Measurements from ENCODE around the gene PRAMEF12. TPM values are rescaled to one million over a fixed set of nuclear protein-coding genes. Genes with fewer than 3 reads are reported as not detected.

PRAMEF12 gene
- total and polyA plus RNA-seq, 2 experiments from 2014 or later, result not detected

DNA sequence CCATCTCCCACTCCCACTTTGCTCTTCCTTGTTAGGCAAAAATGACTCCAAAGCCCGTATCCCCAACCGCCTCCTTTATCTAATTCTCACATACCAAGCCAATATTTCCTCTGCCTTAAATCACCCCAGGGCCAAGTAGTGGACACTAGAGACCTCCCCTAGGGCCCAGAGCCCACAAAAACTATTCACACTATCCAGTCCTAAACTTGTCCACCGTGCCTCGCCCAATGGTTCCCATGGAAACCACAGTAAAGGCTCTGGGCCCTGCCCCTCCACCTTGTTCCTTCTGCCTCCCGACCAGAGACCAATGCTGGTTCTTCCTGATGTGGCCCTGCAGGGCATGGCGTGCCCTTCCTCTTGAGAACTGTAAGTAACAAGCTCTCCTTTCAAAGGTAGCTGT is 15.7 kb upstream of the PRAMEF12 start:
- H3K4me1 ChIP-seq (ENCODE audit: insufficient read depth), result peaks cover 8% of the 10 kb centered on the region
- H3K36me3 ChIP-seq (replicated peaks; ENCODE audit: insufficient read depth, low read depth), result no peaks in the 10 kb centered on the region
- no peaks in the 10 kb centered on the region for H4K20me1 ChIP-seq (ENCODE audit: insufficient read depth, poor library complexity, severe bottlenecking)
- no peak overlapping the region for H2AFZ ChIP-seq
- H3K79me2 ChIP-seq, result no peaks in the 10 kb centered on the region
- WGBS (ENCODE audit: low lambda C conversion rate, missing lambda C conversion rate), result 86% methylated on average over 6 of the region's 6 CpGs
- H3K9me2 ChIP-seq (replicated peaks; ENCODE audit: insufficient read depth), result no peaks in the 10 kb centered on the region
- TF ChIP-seq, protein P1, sequence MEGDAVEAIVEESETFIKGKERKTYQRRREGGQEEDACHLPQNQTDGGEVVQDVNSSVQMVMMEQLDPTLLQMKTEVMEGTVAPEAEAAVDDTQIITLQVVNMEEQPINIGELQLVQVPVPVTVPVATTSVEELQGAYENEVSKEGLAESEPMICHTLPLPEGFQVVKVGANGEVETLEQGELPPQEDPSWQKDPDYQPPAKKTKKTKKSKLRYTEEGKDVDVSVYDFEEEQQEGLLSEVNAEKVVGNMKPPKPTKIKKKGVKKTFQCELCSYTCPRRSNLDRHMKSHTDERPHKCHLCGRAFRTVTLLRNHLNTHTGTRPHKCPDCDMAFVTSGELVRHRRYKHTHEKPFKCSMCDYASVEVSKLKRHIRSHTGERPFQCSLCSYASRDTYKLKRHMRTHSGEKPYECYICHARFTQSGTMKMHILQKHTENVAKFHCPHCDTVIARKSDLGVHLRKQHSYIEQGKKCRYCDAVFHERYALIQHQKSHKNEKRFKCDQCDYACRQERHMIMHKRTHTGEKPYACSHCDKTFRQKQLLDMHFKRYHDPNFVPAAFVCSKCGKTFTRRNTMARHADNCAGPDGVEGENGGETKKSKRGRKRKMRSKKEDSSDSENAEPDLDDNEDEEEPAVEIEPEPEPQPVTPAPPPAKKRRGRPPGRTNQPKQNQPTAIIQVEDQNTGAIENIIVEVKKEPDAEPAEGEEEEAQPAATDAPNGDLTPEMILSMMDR (IDR thresholded peaks at IDR 0.05; ENCODE audit: poor library complexity), result no peak
- TF ChIP-seq EZH2 (IDR thresholded peaks at IDR 0.05; ENCODE audit: borderline replicate concordance) (no peak), EZH2phosphoT487 (IDR thresholded peaks at IDR 0.05; ENCODE audit: low read depth, severe bottlenecking, unreplicated experiment) (no peak)
- no peak overlapping the region for H3K27ac ChIP-seq
- no peak overlapping the region for H3K4me3 ChIP-seq
- DNase-seq (ENCODE audit: low spot score), result no peak
- no peaks in the 10 kb centered on the region for H3K27me3 ChIP-seq
- no peaks in the 10 kb centered on the region for H3K9me3 ChIP-seq (ENCODE audit: low read depth)
- H3K4me2 ChIP-seq, result no peak overlapping the region

DNA sequence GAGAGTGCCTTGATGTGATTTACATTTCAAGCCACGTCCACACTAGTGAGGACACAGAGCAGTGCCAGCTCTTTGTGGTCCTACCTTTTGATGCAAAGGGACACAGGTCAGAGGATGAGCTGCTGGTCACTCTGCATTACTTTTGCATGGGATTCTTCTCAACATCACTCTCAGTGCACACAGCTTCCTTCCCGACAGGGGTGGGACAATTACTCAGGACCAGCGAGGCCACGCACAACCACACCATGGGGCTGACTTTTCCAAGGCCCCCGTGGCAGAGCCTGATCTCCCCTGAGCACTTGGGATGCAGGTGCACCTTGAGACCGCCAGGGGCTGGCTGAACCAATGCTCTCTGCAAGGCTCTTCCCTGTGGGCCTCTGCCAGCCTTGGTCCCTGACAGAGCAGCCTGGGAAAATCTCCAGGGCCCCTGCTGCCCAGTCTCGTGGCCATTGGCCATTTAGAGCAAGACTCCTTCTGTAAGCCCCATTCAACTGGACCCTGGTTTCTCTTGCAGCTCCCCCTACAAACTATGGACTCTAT is 13.2 kb upstream of the PRAMEF12 start:
- Histone ChIP-seq H4K20me1 (ENCODE audit: insufficient read depth, poor library complexity, severe bottlenecking) (no peaks in the 10 kb centered on the region), H3K4me3 (no peak overlapping the region), H2AFZ (no peak overlapping the region), H3K27ac (no peak overlapping the region), H3K79me2 (no peaks in the 10 kb centered on the region), H3K4me2 (no peak overlapping the region), H3K4me1 (ENCODE audit: insufficient read depth) (peaks cover 8% of the 10 kb centered on the region), H3K9me3 (ENCODE audit: low read depth) (no peaks in the 10 kb centered on the region), H3K27me3 (no peaks in the 10 kb centered on the region), H3K36me3 (replicated peaks; ENCODE audit: insufficient read depth, low read depth) (no peaks in the 10 kb centered on the region), H3K9me2 (replicated peaks; ENCODE audit: insufficient read depth) (no peaks in the 10 kb centered on the region)
- no peak for DNase-seq (ENCODE audit: low spot score)
- 66% methylated on average over 7 of the region's 7 CpGs for WGBS (ENCODE audit: low lambda C conversion rate, missing lambda C conversion rate)
- no peak for TF ChIP-seq EZH2 (IDR thresholded peaks at IDR 0.05; ENCODE audit: borderline replicate concordance)
- TF ChIP-seq, protein P1 (IDR thresholded peaks at IDR 0.05; ENCODE audit: poor library complexity), result no peak
- no peak for TF ChIP-seq EZH2phosphoT487 (IDR thresholded peaks at IDR 0.05; ENCODE audit: low read depth, severe bottlenecking, unreplicated experiment)

DNA sequence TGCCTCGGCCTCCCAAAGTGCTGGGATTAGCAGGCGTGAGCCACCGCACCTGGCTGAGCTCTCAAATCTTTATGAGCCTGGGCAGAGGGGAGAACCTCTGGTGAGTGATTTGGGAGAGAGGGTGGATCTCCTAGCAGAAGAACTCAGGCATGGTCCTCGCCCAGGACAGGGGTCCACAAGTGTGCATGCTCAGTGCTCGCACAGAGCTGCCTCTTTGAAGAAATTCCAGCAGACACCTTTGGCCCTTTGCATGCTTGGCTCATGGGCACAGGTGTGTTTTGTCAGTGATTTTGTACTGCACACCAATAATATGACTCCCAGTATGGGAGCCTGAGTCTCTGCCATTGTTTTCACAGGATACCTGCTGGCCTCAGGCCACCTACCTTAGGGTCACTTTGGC is 11.8 kb upstream of the PRAMEF12 start:
- 93% methylated on average over 5 of the region's 5 CpGs for WGBS (ENCODE audit: low lambda C conversion rate, missing lambda C conversion rate)
- DNase-seq (ENCODE audit: low spot score), result no peak
- Histone ChIP-seq H3K36me3 (replicated peaks; ENCODE audit: insufficient read depth, low read depth) (no peaks in the 10 kb centered on the region), H3K4me2 (no peak overlapping the region), H3K27ac (no peak overlapping the region), H3K79me2 (no peaks in the 10 kb centered on the region), H3K4me3 (no peak overlapping the region), H4K20me1 (ENCODE audit: insufficient read depth, poor library complexity, severe bottlenecking) (no peaks in the 10 kb centered on the region), H3K27me3 (no peaks in the 10 kb centered on the region), H3K4me1 (ENCODE audit: insufficient read depth) (peaks cover 1% of the 10 kb centered on the region), H3K9me3 (ENCODE audit: low read depth) (no peaks in the 10 kb centered on the region), H2AFZ (no peak overlapping the region), H3K9me2 (replicated peaks; ENCODE audit: insufficient read depth) (no peaks in the 10 kb centered on the region)
- TF ChIP-seq EZH2phosphoT487 (IDR thresholded peaks at IDR 0.05; ENCODE audit: low read depth, severe bottlenecking, unreplicated experiment) (no peak), EZH2 (IDR thresholded peaks at IDR 0.05; ENCODE audit: borderline replicate concordance) (no peak)
- TF ChIP-seq, protein P1 (IDR thresholded peaks at IDR 0.05; ENCODE audit: poor library complexity), result no peak

Measured in hepatocyte (in vitro differentiated cells).